Muscle of leg (tissue), 11 donors: ENCODE measurements around the gene HK2. TPM values are rescaled to one million over a fixed set of nuclear protein-coding genes. Genes with fewer than 3 reads are reported as not detected.
"Not testable (repeated sequence)": the region's sequence is repeated elsewhere in the genome, so short reads cannot be mapped to it uniquely, and the experiment has no call there.

Experiments used
- DNase-seq: peaks from one replicate; pipeline ENCODE4 v3.0.0; 2013
- H3K27ac ChIP-seq: one replicate; pipeline ENCODE4 v1.5.1; 2013; ENCODE audit warnings: mild to moderate bottlenecking, low read length, control low read depth
- H3K27me3 ChIP-seq: one replicate; pipeline ENCODE4 v1.6.1; 2013; ENCODE audit warnings: low read length; ENCODE audit not compliant: control insufficient read depth, insufficient read depth
- H3K36me3 ChIP-seq: one replicate; pipeline ENCODE4 v1.6.1; 2013; ENCODE audit warnings: low read length; ENCODE audit not compliant: control insufficient read depth, insufficient read depth
- H3K4me1 ChIP-seq: one replicate; pipeline ENCODE4 v1.6.1; 2013; ENCODE audit warnings: low read length; ENCODE audit not compliant: control insufficient read depth, insufficient read depth
- H3K4me3 ChIP-seq: one replicate; pipeline ENCODE4 v1.5.1; 2013; ENCODE audit warnings: low read length, control low read depth
- H3K9me3 ChIP-seq: replicated peaks from 2 replicates; pipeline ENCODE4 v1.6.1; 2013; ENCODE audit warnings: low read depth, low read length; ENCODE audit not compliant: control insufficient read depth
- WGBS: methylation state at CpG from one replicate; pipeline ENCODE4 v1.1.5; 2013; ENCODE audit warnings: missing lambda C conversion rate; ENCODE audit not compliant: insufficient coverage; 5-methylcytosine and 5-hydroxymethylcytosine counted together
- polyA plus RNA-seq, 8 donors: library from polyadenylated mRNA; unstranded; fragments of 120-200 nt; gene quantifications; one replicate each; pipeline versions ENCODE4 v1.2.1 to v1.2.3, GENCODE V29; 2013; ENCODE audit warnings: inconsistent platforms in 1 of 8, low replicate concordance in 1 of 8; ENCODE audit not compliant: insufficient read length in 8 of 8, insufficient read depth in 1 of 8
- total RNA-seq: library from RNA; stranded (reverse); fragments of 120-200 nt; gene quantifications from one replicate; pipeline ENCODE4 v1.2.4, GENCODE V29; 2013

HK2 gene
- total and polyA plus RNA-seq, 9 donors, result 3.3 to 8.6 (median 6.1) TPM

DNA sequence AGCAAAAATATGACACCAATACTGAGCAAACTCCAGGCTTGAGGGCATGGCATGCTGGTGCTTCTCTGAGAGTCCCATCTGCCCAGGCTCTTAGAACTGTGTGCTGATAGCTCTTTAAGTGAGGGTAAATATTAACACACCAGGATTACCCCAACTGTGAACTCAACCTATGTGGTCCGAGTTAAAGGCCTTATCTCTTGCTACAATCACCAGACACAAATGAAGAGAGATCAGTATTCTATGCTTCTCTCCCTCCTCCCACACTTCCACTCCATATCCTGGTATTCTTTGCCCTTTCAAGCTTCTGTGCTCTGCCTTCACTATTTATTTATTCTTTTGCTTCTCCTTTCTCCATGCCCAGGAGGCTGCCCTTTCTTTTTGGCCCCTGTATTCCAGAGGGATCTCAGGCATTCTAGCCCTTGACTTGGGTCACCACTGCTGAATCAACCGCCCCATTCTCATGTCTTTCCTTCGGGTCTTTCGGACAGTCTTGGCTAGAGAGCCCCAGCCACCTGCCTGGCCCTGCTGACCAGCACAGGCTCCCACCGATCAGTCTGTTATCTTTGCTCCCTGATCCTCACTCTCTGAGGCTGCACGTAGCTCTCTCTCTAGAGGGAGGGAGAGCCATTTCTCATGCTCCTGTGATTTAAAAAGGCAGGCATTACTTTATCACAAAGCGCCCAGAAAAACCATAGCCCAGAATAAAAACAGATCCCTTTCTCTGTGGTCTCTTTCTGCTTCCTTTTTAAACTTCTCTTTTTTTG, 17.2 kb upstream of the HK2 start:
- Histone ChIP-seq H3K27me3 (peaks cover 2% of the 10 kb centered on the region), H3K27ac (no peak overlapping the region), H3K4me1 (no peaks in the 10 kb centered on the region), H3K9me3 (no peaks in the 10 kb centered on the region), H3K4me3 (no peak overlapping the region), H3K36me3 (no peaks in the 10 kb centered on the region)
- no CpG with 5 or more reads among the region's 7 CpGs for WGBS
- DNase-seq, result no peak

DNA sequence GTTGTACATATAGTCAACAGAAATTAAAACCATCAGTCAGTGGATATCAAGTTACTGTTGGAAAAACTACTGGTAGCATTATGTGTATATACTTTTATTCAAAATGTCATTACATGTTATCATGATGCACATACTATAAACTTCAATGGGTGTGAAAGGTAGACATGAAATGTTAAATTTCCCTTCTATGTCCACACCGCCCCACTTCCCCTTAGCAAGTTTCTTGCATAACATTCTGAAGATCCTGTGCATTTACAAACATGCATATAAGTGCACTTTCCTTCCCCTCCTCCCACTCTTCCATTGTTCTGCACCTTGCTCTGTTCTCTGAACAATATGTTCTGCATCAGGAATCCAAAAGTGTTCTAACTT, 16.6 kb upstream of the HK2 start:
- Histone ChIP-seq H3K4me1 (peaks cover 4% of the 10 kb centered on the region), H3K36me3 (no peaks in the 10 kb centered on the region), H3K9me3 (no peaks in the 10 kb centered on the region), H3K27me3 (peaks cover 2% of the 10 kb centered on the region), H3K27ac (no peak overlapping the region), H3K4me3 (no peak overlapping the region)
- no CpG with 5 or more reads among the region's 1 CpG for WGBS
- DNase-seq, result peak; percentile 26

DNA sequence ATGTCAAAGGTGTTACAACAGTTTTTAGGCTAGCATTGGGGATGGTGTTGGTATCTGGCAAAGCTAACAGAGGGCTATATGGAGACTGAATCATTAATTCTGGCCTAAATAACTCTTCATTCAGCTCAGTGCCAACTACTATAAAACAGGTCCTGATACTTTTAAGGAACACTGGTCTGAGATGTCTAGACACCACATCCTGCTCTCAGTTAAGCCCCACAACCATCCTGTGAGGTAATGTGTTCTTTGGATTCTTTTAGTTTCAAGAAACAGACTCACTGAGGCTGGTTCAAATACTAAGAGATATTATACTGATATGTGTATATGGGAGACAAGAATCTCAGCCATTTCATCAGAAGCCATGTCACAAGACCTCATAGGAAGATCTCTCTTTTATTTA, 14.2 kb upstream of the HK2 start:
- Histone ChIP-seq H3K4me3 (no peak overlapping the region), H3K36me3 (no peaks in the 10 kb centered on the region), H3K4me1 (peaks cover 5% of the 10 kb centered on the region), H3K9me3 (no peaks in the 10 kb centered on the region), H3K27ac (no peak overlapping the region), H3K27me3 (no peaks in the 10 kb centered on the region)
- no peak for DNase-seq

DNA sequence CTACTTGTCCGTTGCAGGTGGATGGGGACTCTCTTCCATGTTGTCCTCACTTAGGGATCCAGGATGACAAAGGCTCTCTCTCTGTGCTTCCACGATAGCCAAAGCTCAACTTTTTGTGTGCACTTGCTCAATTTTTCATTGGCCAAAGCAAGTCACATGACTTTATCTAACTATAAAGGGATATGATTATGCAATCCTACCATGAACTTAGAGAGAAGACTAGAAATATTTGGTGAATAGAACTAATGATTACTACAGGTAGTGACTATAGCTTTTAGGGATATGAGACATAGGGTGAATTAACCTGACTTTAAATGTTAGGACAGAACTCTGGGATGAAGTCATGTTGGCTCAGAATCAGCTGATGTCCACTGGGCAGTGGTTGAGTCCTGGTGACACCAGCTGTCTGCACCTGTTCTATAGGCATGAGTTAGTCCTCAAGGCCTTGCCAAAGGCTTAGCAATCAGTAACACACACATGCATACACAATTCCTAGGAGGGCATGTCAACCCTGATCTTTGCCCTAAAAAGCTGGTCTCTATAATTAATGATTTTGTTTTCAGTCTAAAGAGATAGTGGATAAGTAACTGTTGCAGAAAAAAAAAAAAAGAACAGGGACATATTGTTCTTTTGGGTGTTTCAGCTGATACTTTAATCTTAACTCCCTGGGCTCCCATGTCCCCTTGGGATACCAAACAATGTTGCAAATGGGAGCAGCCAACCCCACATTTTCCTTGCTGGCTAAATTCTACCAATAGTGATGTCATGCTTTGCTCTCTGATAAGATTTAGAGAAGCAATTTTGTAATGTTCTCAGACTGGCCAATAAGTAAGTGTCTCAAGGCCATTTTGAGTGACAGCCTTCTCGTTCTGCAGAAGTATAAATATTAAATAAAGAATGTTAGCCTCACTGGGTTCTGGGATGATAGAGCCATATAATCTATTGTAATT, 12.5 kb upstream of the HK2 start:
- Histone ChIP-seq H3K4me1 (peaks cover 5% of the 10 kb centered on the region), H3K9me3 (no peaks in the 10 kb centered on the region), H3K27ac (no peak overlapping the region), H3K27me3 (no peaks in the 10 kb centered on the region), H3K36me3 (no peaks in the 10 kb centered on the region), H3K4me3 (no peak overlapping the region)
- DNase-seq, result peak; percentile 60
- WGBS, result 100% methylated on average over 1 of the region's 3 CpGs

DNA sequence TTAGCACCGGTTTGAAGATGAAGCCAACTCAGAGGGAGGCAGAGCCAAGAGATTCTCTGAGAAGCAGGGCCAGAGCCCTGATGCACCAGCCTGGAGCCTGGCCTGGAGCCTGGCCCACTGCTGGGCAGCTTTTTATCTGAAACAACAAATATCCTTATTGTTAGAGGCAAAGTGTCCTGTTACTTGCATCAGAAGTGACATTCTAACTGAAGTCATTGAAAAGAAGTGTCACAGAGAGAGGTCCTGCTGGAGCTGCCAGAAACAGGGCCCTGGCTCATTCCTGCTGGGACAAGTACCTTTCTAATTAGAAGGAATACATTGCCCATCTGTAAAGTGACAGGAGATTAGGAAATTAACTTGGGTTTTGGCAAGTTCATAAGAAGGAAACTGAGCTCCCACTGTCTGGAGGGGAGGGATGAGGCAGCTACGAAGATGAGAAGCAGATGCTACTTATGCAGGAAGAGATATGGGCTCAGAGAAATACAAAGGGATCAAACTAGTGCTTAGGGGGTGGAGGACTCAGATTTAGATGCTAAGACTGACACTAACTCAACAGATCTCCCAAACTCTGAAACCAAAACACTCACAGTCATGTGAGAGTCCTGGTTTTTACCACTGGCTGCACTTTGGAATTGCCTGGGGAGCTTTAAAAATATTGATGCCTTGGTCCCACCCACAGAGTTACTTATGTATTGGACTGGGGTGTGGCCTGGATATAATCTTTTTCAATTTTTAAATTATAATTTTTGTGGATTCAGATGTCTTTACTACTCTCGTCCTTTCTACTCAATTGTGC, 11.0 kb upstream of the HK2 start:
- Histone ChIP-seq H3K27ac (no peak overlapping the region), H3K27me3 (no peaks in the 10 kb centered on the region), H3K4me3 (no peak overlapping the region), H3K36me3 (no peaks in the 10 kb centered on the region), H3K4me1 (peaks cover 5% of the 10 kb centered on the region), H3K9me3 (no peaks in the 10 kb centered on the region)
- WGBS, result 17% methylated on average over 1 of the region's 3 CpGs
- DNase-seq, result no peak

DNA sequence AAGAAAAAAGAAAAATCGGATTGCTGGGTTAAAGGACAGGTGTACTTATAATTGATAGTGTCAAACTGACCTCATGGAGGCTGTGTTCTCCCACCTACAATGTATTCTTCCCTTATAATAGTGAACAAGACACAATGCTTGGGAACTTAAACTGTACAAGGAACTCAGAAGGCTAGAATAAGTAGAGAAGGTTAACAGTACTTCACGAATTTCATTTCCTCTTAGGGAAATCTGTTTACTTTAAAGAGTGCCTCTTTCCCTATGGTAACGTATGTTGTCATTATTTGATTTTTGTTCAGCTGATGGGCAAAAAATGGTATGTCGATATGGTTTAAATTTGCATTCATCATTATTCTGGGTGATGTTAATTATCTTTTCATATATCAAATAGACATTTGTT, 9.2 kb upstream of the HK2 start:
- no CpG with 5 or more reads among the region's 4 CpGs for WGBS
- no peaks in the 10 kb centered on the region for H3K9me3 ChIP-seq
- peaks cover 5% of the 10 kb centered on the region for H3K4me1 ChIP-seq
- H3K27me3 ChIP-seq, result no peaks in the 10 kb centered on the region
- DNase-seq, result peak; percentile 38
- no peaks in the 10 kb centered on the region for H3K36me3 ChIP-seq
- H3K27ac ChIP-seq, result no peak overlapping the region
- H3K4me3 ChIP-seq, result no peak overlapping the region

DNA sequence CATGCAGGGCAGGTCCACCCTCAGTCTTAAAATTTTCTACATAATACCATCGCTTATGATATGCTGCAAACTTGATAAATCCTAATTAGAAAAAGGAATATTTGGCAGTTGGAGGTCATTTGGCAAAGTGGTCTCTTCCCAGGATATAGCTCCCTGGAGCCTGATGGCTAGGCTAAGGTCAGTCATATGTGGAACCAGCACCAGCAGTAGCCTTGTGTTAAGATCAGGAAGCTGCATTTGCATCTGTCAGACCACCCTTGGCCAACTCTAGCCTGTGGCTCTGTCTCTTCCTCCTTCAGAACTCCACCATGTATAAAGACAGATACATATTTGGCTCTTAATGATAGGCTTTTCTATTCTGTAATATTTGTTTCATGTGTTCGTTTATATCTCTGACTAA, 5.4 kb upstream of the HK2 start:
- H3K36me3 ChIP-seq, result no peaks in the 10 kb centered on the region
- no peaks in the 10 kb centered on the region for H3K9me3 ChIP-seq
- H3K4me1 ChIP-seq, result peaks cover 3% of the 10 kb centered on the region
- H3K4me3 ChIP-seq, result no peak overlapping the region
- no CpG with 5 or more reads among the region's 2 CpGs for WGBS
- no peak overlapping the region for H3K27ac ChIP-seq
- DNase-seq, result no peak
- H3K27me3 ChIP-seq, result peaks cover 6% of the 10 kb centered on the region

DNA sequence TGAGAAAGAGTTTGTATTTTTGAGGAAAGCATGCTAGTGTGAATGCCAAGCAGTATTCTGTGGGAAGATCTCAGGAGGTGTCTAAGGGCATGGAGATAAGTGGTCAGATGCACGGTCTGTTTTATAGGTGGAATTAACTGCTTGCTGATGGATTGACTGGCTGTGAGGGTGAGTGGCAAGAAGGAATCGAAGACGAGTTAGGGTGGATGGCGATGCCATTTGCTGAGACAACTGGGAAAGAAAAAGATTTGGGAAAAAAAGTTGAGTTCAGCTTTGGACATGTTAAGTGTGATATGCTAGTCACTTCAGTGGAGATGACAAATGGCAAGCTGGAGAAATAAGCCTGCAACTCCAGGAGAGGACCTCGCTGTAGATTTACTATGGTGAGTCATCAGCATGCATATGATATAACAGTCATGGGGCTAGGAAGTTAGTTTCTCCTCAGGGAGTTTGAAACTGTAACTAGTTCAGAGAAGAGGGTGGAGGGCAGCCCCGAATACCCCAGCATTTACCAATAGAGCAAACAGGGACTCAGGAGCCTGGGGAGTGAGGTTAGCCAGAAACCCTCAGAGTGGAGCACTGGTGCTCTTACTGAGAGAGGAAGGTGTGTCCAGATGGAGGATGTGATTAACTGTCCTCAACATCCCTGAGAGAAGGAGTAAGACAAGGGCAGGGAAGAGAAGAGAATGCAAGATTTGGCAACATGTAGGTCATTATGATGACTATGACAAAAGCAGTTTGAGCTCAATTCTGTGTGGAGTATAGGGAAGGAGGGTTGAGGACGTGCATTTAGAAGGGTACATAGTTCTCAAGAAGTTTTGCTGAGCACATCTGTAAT, 2.0 kb upstream of the HK2 start:
- 71% methylated on average over 6 of the region's 7 CpGs for WGBS
- H3K4me1 ChIP-seq, result peaks cover 20% of the 10 kb centered on the region

DNA sequence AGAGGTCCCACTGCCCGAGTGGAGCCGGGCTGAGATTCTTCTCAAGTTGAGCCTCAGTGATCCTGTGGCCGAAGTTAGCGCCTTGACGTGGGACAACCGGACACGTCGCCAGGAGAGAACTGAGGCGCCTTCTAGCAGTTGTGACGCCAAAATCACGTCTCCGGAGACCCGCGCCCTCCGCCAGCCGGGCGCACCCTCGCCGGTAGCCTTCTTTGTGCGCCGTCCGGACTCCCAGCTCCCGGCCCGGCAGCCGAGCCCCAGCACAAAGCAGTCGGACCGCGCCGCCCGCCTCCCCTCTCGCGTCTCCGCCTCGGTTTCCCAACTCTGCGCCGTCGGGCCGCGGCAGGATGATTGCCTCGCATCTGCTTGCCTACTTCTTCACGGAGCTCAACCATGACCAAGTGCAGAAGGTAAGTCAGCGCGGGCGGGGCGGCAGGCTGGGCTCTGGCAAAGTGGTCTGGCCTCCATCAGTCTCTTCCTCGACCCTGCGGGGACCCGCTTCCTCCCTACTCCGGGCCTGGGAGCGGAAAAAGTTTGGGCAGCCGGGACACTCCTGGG, 386 bp downstream of the HK2 start:
- not testable (repeated sequence) for H3K36me3 ChIP-seq, H3K27me3 ChIP-seq, H3K9me3 ChIP-seq
- DNase-seq, result peak; percentile 11
- peak overlapping the region; percentile 71 for H3K4me3 ChIP-seq
- H3K4me1 ChIP-seq, result peaks cover 20% of the 10 kb centered on the region
- H3K27ac ChIP-seq, result peak overlapping the region; percentile 43
- under 1% methylated on average over 50 of the region's 51 CpGs for WGBS

More for the DNA sequence above, 2.0 kb upstream of the HK2 start:
- DNase-seq, result no peak
- no peaks in the 10 kb centered on the region for H3K36me3 ChIP-seq
- peaks cover 7% of the 10 kb centered on the region for H3K27me3 ChIP-seq
- no peak overlapping the region for H3K4me3 ChIP-seq
- H3K9me3 ChIP-seq, result no peaks in the 10 kb centered on the region
- no peak overlapping the region for H3K27ac ChIP-seq
